Lower lobe of right lung (tissue), 2 donors: ENCODE results near the gene GNAQ. TPM values are rescaled to one million over a fixed set of nuclear protein-coding genes. Genes with fewer than 3 reads are reported as not detected.

Experiments used
- ATAC-seq, 2 donors: fragments of 200-7000 bp; cut with Tn5 transposase; one replicate each; pipeline ENCODE4 v1.9.1; 2020 to 2022; ENCODE audit warnings: mild to moderate bottlenecking in 2 of 2, moderate library complexity in 2 of 2
- DNase-seq: peaks from one replicate; pipeline ENCODE4 v3.0.0-alpha.2; 2020
- H3K27ac ChIP-seq: fragments of 200-600 bp; one replicate; pipeline ENCODE4 v1.8.0; 2022
- H3K27me3 ChIP-seq: fragments of 200-600 bp; one replicate; pipeline ENCODE4 v1.8.0; 2022; ENCODE audit warnings: low read depth
- H3K36me3 ChIP-seq: fragments of 200-600 bp; one replicate; pipeline ENCODE4 v1.8.0; 2022; ENCODE audit warnings: mild to moderate bottlenecking
- H3K4me1 ChIP-seq: fragments of 200-600 bp; one replicate; pipeline ENCODE4 v1.8.0; 2022
- H3K4me3 ChIP-seq: fragments of 200-600 bp; one replicate; pipeline ENCODE4 v1.8.0; 2022; ENCODE audit warnings: mild to moderate bottlenecking
- H3K9me3 ChIP-seq: fragments of 200-600 bp; one replicate; pipeline ENCODE4 v1.8.0; 2022
- intact Hi-C: fragments of 100-400 bp; cut with DNase I; formaldehyde crosslinking; loops from one replicate; pipeline ENCODE4 v1.11.0; 2022
- total RNA-seq: library from RNA; stranded (reverse); fragmentation: NEBNext Ultra II Directional; extraction: Animal tissue kit (Norgen Biotek cat#: 25700); gene quantifications from one replicate; pipeline ENCODE4 v1.2.1, GENCODE V29; 2021
- TF ChIP-seq, protein P1 (sequence below): fragments of 200-600 bp; IDR thresholded peaks from one replicate; pipeline ENCODE4 v1.8.0; 2022; ENCODE audit warnings: antibody characterized with exemption, mild to moderate bottlenecking
- donor health status: DM: no; HTN: yes; CAD: no; lungs with severe emphysema.

Gene GNAQ
- total RNA-seq, 1 donor from 2014 or later = 130 TPM

DNA sequence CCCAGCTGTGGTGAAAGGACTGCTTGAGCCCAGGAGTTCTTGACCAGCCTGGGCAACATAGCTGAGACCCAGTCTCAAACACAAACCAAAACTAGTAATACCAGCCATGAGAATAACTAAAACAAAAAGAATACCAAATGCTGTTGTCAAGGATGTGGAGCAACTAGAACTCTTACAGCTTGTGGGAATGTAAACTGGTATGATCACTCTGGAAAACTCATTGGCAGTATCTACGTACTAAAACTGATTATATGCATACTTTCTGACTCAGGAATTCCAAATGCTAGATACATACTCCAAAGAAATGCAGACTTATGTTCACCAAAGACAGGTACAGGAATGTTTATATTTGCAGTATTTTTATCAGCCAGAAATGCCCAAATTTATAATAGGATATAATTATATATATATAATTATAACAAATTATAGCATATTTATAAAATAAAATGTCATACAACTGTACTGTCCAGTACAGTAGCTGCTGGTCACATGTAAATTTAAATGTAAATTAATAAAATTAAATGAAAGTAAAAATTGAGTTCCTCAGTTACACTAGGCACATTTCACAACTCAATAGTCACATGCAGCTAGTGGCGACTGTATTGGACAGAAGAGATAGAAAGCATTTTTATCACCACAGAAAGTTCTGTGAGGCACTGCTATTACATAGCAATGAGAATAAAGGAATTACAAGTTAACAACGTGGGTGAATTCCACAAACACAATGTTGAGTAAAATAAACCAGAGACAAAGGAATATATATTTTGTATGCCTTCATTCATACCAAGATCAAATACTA, 118.5 kb downstream of the GNAQ start:
- Histone ChIP-seq H3K27me3 (no peaks in the 10 kb centered on the region), H3K4me3 (no peak overlapping the region), H3K36me3 (no peaks in the 10 kb centered on the region), H3K9me3 (no peaks in the 10 kb centered on the region), H3K27ac (no peak overlapping the region), H3K4me1 (peaks cover 15% of the 10 kb centered on the region)
- TF ChIP-seq, protein P1, sequence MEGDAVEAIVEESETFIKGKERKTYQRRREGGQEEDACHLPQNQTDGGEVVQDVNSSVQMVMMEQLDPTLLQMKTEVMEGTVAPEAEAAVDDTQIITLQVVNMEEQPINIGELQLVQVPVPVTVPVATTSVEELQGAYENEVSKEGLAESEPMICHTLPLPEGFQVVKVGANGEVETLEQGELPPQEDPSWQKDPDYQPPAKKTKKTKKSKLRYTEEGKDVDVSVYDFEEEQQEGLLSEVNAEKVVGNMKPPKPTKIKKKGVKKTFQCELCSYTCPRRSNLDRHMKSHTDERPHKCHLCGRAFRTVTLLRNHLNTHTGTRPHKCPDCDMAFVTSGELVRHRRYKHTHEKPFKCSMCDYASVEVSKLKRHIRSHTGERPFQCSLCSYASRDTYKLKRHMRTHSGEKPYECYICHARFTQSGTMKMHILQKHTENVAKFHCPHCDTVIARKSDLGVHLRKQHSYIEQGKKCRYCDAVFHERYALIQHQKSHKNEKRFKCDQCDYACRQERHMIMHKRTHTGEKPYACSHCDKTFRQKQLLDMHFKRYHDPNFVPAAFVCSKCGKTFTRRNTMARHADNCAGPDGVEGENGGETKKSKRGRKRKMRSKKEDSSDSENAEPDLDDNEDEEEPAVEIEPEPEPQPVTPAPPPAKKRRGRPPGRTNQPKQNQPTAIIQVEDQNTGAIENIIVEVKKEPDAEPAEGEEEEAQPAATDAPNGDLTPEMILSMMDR = no peak
- DNase-seq = no peak
- no peak for ATAC-seq
- intact Hi-C loops = no loop called here

DNA sequence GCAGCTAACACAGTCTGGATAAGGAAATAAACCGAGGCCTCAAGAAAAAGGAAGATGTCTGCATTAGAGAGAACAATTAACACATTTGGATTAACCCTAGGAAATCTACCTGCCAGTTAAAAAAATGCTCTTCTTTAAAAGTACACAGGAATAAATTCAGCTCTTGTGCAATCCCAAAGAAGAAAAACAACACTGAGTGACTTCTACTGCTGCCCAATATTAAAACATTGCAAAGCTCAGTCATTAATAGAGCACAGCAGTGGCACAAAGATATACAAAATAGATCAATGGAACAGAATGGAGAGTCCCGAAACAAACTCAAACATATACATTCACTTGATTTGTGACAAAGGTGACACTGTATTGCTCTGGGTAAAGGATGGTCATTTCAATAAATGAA, 119.7 kb downstream of the GNAQ start:
- intact Hi-C loops = no loop called here

DNA sequence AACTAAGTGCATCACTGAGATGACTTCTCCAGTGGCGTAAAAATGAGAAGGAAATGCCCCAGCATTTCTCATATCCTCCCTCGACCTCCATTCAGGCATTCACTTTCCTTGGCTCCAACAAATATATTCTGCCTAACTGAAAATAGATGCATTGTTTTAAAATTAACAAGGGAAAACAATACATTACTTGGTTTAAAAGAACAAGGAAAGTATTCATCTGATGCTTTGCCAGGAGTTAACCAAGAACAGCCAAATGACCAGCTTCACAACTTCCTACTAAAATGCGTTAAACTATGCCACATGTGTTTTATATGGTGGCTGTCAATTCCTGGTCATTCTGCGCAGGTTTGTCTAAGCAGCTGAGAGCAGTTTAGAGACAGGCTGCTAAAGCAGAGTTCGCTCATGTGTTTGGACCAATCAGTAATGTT, 121.4 kb downstream of the GNAQ start:
- no peak overlapping the region for H3K27ac ChIP-seq
- H3K4me1 ChIP-seq = peaks cover 31% of the 10 kb centered on the region
- H3K27me3 ChIP-seq = no peaks in the 10 kb centered on the region
- no peak for DNase-seq
- no peaks in the 10 kb centered on the region for H3K9me3 ChIP-seq
- no peaks in the 10 kb centered on the region for H3K36me3 ChIP-seq
- TF ChIP-seq, protein P1 = no peak
- intact Hi-C loops = no loop called here
- ATAC-seq = no peak
- no peak overlapping the region for H3K4me3 ChIP-seq

More for the DNA sequence above, 119.7 kb downstream of the GNAQ start:
- TF ChIP-seq, protein P1 = no peak
- H3K36me3 ChIP-seq = no peaks in the 10 kb centered on the region
- H3K4me1 ChIP-seq = peaks cover 23% of the 10 kb centered on the region
- no peak overlapping the region for H3K27ac ChIP-seq
- ATAC-seq = no peak
- no peak overlapping the region for H3K4me3 ChIP-seq
- no peaks in the 10 kb centered on the region for H3K27me3 ChIP-seq
- H3K9me3 ChIP-seq = no peaks in the 10 kb centered on the region
- DNase-seq = no peak

DNA sequence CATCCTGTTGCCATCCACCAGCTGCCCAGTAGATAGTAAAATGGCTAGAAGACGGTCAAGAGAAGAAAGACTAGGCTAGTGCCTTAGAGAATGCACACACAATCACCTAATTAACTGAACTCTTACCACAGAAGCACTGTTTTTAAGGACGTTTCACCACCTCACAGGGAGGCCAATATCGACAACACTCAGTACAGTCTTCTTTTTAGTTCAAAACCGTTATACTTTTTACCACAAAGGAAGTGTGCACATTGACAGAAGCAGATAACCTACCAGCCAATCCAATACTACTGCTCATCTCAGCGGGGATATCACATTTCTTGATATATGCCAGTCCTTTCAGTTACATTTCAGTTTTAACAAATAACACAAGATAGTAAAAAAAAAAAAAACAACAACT, 122.3 kb downstream of the GNAQ start:
- H3K27me3 ChIP-seq = no peaks in the 10 kb centered on the region
- H3K4me1 ChIP-seq = peaks cover 31% of the 10 kb centered on the region
- H3K4me3 ChIP-seq = no peak overlapping the region
- TF ChIP-seq, protein P1 = no peak
- DNase-seq (no peak), ATAC-seq (no peak)
- no peaks in the 10 kb centered on the region for H3K36me3 ChIP-seq
- H3K27ac ChIP-seq = no peak overlapping the region
- intact Hi-C loops = no loop called here
- no peaks in the 10 kb centered on the region for H3K9me3 ChIP-seq

DNA sequence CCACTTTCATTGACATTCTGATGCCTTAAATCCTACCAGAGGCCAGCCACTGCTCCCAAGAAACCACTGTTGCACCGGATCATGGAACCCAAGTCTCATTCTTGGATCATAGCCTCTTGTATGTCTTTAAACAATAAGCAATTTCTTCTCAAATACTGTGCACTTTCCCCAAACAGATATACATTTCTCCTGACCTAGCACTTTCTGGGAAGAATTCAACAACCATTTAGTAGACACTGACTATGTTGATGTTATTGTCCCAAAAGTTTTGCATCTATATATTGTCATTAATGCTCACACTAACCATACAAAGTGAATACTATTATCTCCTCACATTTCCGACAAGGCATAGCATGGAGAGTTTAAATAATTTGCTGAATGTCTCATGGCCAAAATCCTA, 123.3 kb downstream of the GNAQ start:
- intact Hi-C loops = no loop called here
- no peak for ATAC-seq
- H3K4me1 ChIP-seq = peaks cover 31% of the 10 kb centered on the region

More for the DNA sequence above, 123.3 kb downstream of the GNAQ start:
- Histone ChIP-seq H3K36me3 (no peaks in the 10 kb centered on the region), H3K27me3 (no peaks in the 10 kb centered on the region), H3K9me3 (no peaks in the 10 kb centered on the region), H3K4me3 (no peak overlapping the region), H3K27ac (no peak overlapping the region)
- DNase-seq = no peak
- TF ChIP-seq, protein P1 = no peak
